ENCODE data around the gene CD300A. TPM values are rescaled to one million over a fixed set of nuclear protein-coding genes. Genes with fewer than 3 reads are reported as not detected.

Gene CD300A
- total RNA-seq, 1 experiment from 2014 or later: not detected

GRCh38 chr17:74432766-74433391, 33.6 kb upstream of the CD300A start:
- no peaks in the 10 kb centered on the region for H3K9me2 ChIP-seq (replicated peaks; ENCODE audit: low read length)
- peak overlapping the region; percentile 80 for H3K4me3 ChIP-seq (ENCODE audit: low read length)
- peaks cover 22% of the 10 kb centered on the region for H3K36me3 ChIP-seq (ENCODE audit: low read depth, low read length)
- H3K4me2 ChIP-seq (ENCODE audit: low read length): peak overlapping the region; percentile 96
- H3K27me3 ChIP-seq (ENCODE audit: low read length): no peaks in the 10 kb centered on the region
- H3K9ac ChIP-seq (ENCODE audit: low read length): peak overlapping the region; percentile 97
- peaks cover 61% of the 10 kb centered on the region for H3K79me2 ChIP-seq (ENCODE audit: low read length)
- ChIA-PET POLR2A (ENCODE audit: unreplicated experiment) (no interaction called here), CTCF (no interaction called here)
- peaks cover 32% of the 10 kb centered on the region for H4K20me1 ChIP-seq (ENCODE audit: low read length)
- ATAC-seq: no peak
- H3K27ac ChIP-seq (ENCODE audit: low read length): no peak overlapping the region
- TF ChIP-seq EZH2phosphoT487 (IDR thresholded peaks at IDR 0.05; ENCODE audit: borderline replicate concordance, low read length) (no peak), EZH2 (IDR thresholded peaks at IDR 0.05; ENCODE audit: low read length, unreplicated experiment) (no peak), CTCF (conservative IDR thresholded peaks at IDR 0.05; ENCODE audit: low read depth, low read length) (no peak)
- H3K9me3 ChIP-seq (ENCODE audit: low read length): 0 out of 2 replicates have a peak, but pooled peaks cover 6% of the 10 kb centered on the region
- TSS peak; percentile 4 for BruUV-seq (replicated peaks)
- DNase-seq: no peak
- intact Hi-C loops (cut with micrococcal nuclease): loop anchor here (5.0 kb wide), 1 partner anchor 221 kb away; the partner anchor contains the start of gene TTYH2
- peaks cover 3% of the 10 kb centered on the region for H3F3A ChIP-seq (ENCODE audit: low read length, unreplicated experiment)
- peaks cover 39% of the 10 kb centered on the region for H3K4me1 ChIP-seq (ENCODE audit: insufficient read depth, low read length)
- no peak overlapping the region for H2AFZ ChIP-seq (ENCODE audit: low read length)

GRCh38 chr17:74433421-74434121, 32.9 kb upstream of the CD300A start:
- peak overlapping the region; percentile 97; the same call in 1 of the 2 replicates for H3K9ac ChIP-seq (ENCODE audit: low read length)
- H3K9me2 ChIP-seq (replicated peaks; ENCODE audit: low read length): no peaks in the 10 kb centered on the region
- peaks cover 36% of the 10 kb centered on the region for H3K4me1 ChIP-seq (ENCODE audit: insufficient read depth, low read length)
- H3K27me3 ChIP-seq (ENCODE audit: low read length): no peaks in the 10 kb centered on the region
- DNase-seq (peak; percentile 19), ATAC-seq (no peak)
- TF ChIP-seq EZH2 (IDR thresholded peaks at IDR 0.05; ENCODE audit: low read length, unreplicated experiment) (no peak), CTCF (conservative IDR thresholded peaks at IDR 0.05; ENCODE audit: low read depth, low read length) (peak; percentile 36), EZH2phosphoT487 (IDR thresholded peaks at IDR 0.05; ENCODE audit: borderline replicate concordance, low read length) (no peak)
- H3K79me2 ChIP-seq (ENCODE audit: low read length): peaks cover 64% of the 10 kb centered on the region
- intact Hi-C loops (cut with micrococcal nuclease): loop anchor here (5.0 kb wide), 1 partner anchor 221 kb away; the partner anchor contains the start of gene TTYH2
- POLR2A ChIA-PET (ENCODE audit: unreplicated experiment): no interaction called here
- peak overlapping the region; percentile 96 for H3K4me2 ChIP-seq (ENCODE audit: low read length)
- H3K9me3 ChIP-seq (ENCODE audit: low read length): 0 out of 2 replicates have a peak, but pooled peaks cover 6% of the 10 kb centered on the region
- H3K4me3 ChIP-seq (ENCODE audit: low read length): peak overlapping the region; percentile 80
- H4K20me1 ChIP-seq (ENCODE audit: low read length): peaks cover 32% of the 10 kb centered on the region
- H3F3A ChIP-seq (ENCODE audit: low read length, unreplicated experiment): peaks cover 3% of the 10 kb centered on the region
- no TSS peak for BruUV-seq (replicated peaks)
- no peak overlapping the region for H2AFZ ChIP-seq (ENCODE audit: low read length)
- CTCF ChIA-PET: no interaction called here
- H3K27ac ChIP-seq (ENCODE audit: low read length): no peak overlapping the region
- H3K36me3 ChIP-seq (ENCODE audit: low read depth, low read length): peaks cover 22% of the 10 kb centered on the region
